OCI-LY3 (cell line): Measurements from ENCODE around the gene SELENBP1.

Source experiments
- EZH2phosphoT487 ChIP-seq: fragments of 200-600 bp; shearing (Covaris generic); IDR thresholded peaks from 2 replicates; pipeline ENCODE4 v1.6.1; 2018; ENCODE audit warnings: antibody characterized with exemption, mixed run types, low read depth
- TF ChIP-seq, protein P1 (sequence below): fragments of 200-600, 300-600 bp; sonication (generic); IDR thresholded peaks from 2 replicates; pipeline ENCODE4 v1.5.1; 2014; ENCODE audit warnings: antibody characterized with exemption, low read length, low read depth

DNA sequence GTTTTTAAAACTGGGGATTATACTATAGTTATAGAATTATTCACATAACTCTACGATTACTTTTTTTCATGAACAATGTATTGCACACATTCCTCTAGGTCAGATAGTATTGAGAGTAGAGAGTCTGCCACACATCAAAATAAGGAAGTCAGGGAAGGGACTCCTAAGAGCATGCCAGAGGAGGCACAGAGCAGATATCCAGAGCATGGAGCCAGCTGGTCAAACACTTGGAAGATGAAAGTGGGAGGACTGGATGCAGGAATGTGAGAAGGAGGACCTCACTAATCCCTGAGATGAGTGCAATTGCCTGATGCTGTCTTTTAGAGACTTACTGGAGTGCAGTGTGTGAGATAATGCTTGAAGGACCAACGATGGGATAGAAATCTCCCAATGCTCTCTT is 15.8 kb downstream of the SELENBP1 start:
- TF ChIP-seq, protein P1, sequence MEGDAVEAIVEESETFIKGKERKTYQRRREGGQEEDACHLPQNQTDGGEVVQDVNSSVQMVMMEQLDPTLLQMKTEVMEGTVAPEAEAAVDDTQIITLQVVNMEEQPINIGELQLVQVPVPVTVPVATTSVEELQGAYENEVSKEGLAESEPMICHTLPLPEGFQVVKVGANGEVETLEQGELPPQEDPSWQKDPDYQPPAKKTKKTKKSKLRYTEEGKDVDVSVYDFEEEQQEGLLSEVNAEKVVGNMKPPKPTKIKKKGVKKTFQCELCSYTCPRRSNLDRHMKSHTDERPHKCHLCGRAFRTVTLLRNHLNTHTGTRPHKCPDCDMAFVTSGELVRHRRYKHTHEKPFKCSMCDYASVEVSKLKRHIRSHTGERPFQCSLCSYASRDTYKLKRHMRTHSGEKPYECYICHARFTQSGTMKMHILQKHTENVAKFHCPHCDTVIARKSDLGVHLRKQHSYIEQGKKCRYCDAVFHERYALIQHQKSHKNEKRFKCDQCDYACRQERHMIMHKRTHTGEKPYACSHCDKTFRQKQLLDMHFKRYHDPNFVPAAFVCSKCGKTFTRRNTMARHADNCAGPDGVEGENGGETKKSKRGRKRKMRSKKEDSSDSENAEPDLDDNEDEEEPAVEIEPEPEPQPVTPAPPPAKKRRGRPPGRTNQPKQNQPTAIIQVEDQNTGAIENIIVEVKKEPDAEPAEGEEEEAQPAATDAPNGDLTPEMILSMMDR: no peak
- no peak for TF ChIP-seq EZH2phosphoT487
